ENCODE data around the gene GIGYF2.

GIGYF2 gene

GRCh38 chr2:232865165-232865564, 168.0 kb downstream of the GIGYF2 start:
- H3K4me3 ChIP-seq (ENCODE audit: low read depth, low read length) = no peak overlapping the region
- TF ChIP-seq, protein P1, sequence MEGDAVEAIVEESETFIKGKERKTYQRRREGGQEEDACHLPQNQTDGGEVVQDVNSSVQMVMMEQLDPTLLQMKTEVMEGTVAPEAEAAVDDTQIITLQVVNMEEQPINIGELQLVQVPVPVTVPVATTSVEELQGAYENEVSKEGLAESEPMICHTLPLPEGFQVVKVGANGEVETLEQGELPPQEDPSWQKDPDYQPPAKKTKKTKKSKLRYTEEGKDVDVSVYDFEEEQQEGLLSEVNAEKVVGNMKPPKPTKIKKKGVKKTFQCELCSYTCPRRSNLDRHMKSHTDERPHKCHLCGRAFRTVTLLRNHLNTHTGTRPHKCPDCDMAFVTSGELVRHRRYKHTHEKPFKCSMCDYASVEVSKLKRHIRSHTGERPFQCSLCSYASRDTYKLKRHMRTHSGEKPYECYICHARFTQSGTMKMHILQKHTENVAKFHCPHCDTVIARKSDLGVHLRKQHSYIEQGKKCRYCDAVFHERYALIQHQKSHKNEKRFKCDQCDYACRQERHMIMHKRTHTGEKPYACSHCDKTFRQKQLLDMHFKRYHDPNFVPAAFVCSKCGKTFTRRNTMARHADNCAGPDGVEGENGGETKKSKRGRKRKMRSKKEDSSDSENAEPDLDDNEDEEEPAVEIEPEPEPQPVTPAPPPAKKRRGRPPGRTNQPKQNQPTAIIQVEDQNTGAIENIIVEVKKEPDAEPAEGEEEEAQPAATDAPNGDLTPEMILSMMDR (IDR thresholded peaks at IDR 0.05; ENCODE audit: control insufficient read depth, extremely low read depth, insufficient read depth) = no peak
- DNase-seq (ENCODE audit: low read depth) = no peak

GRCh38 chr2:232866104-232866503, 169.0 kb downstream of the GIGYF2 start:
- no peak for DNase-seq (ENCODE audit: low read depth)
- H3K4me3 ChIP-seq (ENCODE audit: low read depth, low read length) = no peak overlapping the region
- TF ChIP-seq, protein P1 (IDR thresholded peaks at IDR 0.05; ENCODE audit: control insufficient read depth, extremely low read depth, insufficient read depth) = no peak

DNA sequence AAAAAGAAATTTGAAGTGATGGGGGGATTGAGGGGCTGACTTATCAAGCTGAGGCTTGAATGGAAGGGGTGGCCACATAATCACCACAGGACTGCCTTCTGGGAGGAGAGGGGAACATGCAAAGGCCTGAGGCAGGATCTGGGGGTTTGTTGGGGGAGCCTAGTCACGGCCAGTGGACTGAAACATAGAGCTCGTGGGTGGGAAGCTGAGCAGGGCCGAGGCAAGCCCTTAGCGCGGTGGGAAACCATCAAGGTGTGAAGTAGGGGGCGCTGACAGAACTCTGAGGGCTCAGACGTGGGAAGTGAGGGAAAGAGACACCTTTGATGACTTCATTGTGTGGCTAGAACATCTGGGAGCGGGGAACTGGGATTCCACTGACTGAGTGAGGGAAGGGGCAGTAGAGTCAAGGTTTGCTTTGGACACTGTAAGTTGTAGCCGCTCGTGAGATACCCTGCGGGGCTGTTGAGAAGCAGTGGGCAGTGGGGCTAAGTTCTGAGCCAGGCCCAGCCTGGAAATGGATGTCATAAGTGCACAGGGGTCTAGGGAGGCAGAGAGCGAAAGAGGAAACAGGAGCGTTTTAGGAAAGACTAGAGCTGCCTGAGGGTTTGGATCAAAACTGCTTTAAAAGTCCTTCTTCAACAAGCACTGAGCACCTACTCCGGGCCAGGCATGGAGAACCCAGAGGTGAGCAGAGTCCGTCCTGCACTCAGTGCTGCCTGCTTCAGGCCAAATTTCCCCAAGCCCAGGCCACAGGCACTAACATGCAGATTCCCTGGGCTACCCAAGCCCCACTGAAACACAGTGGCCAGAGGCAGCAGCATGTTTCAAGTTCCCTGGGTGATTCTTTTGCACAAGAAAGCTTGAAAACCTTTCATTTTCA, 172.2 kb downstream of the GIGYF2 start:
- no peak overlapping the region for H3K4me3 ChIP-seq (ENCODE audit: low read depth, low read length)
- DNase-seq (ENCODE audit: low read depth) = no peak
- TF ChIP-seq, protein P1 (IDR thresholded peaks at IDR 0.05; ENCODE audit: control insufficient read depth, extremely low read depth, insufficient read depth) = no peak

DNA sequence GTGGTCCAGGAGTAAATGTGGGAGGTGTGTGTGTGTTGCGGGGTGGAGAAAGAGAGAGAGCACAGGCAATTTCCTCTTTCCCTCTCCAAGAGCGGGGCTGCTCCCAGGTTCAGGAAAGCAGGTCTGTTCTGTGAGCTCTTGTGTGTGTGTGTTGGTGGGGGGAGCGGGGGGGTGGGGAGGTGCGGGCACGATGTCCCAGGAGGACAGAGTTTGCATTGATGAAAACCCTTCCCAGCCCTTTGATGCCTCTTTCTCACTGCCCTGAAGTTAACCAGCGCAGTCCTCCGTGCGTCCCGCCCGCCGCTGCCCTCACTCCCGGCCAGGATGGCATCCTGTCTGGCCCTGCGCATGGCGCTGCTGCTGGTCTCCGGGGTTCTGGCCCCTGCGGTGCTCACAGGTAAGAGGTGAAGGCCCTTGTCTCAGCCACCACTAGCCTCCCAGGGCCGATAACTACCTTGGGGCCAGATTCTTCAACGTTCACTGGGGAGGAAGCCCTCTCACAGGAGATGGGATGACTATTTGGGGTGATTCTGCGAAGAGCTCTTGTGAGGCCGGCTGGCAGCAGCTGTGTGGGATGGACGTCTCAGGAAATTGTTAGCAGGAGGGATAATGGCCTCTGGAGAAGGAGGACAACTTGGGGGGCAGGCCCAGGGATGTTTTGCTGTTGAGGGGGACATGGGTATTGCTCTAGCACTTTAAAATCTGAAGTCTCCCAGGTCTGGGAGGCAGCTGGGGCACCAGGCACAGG, 173.1 kb downstream of the GIGYF2 start, which contains the start of gene SNORC:
Gene SNORC (plus strand): TSS at position 247 of the 748 bp plus-strand sequence. CDS start 78 bp downstream, at position 325.
- H3K4me3 ChIP-seq (ENCODE audit: low read depth, low read length) = no peak within 1 kb of the TSS
- TF ChIP-seq, protein P1 (IDR thresholded peaks at IDR 0.05; ENCODE audit: control insufficient read depth, extremely low read depth, insufficient read depth) = no peak
- DNase-seq (ENCODE audit: low read depth) = no peak

DNA sequence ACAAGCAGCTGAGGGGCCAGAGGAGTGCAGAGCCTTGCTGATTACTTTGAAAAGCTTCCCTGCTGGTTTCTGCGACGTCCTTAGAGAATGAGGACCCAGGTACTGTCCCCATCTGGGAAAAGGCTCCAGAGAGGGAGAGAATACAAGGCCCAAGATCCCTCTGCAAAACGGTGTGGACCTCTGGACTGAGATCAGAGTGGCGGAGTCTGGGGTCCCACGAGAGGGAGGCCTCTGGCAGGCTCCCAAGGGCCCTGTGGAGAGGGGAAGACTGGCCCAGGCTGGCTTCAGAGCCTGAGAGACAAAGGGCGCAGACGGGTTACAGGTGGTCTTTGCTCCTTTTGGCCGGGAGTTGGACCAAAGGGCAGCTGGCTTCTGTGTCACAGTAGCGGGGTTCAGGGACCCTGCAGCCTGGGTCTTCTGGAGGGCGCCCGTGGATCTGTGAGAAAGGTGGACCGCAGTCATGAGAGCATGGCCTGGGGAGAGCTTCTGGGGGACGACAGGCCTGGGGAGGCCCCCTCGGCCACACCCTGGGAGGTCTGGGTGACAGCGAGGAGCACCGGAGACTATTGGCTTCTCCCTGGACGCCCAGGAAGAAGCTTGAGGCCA, 173.7 kb downstream of the GIGYF2 start:
- H3K4me3 ChIP-seq (ENCODE audit: low read depth, low read length) = no peak overlapping the region
- no peak for DNase-seq (ENCODE audit: low read depth)
- TF ChIP-seq, protein P1 (IDR thresholded peaks at IDR 0.05; ENCODE audit: control insufficient read depth, extremely low read depth, insufficient read depth) = no peak

DNA sequence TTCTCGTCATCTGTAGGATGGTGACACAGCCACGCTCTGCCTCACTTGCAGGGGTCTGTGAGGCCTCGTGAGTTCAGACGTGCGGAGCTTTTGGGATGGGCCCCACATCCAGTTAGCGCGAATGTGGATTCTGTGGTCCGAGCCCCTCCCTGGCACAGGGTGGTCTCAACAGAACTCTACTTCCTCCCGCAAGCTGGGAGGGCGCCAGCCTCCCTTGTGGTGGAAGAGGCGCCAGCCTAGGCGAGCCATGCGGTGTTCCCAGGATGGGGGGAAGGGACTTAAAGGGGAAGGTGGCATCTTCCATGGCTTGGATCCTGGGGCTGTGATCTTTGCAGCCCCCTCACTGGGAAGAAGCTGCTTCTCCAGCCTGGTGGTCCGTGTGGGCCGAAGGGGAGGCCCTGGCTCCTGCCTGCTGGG, 174.3 kb downstream of the GIGYF2 start:
- H3K4me3 ChIP-seq (ENCODE audit: low read depth, low read length) = no peak overlapping the region
- TF ChIP-seq, protein P1 (IDR thresholded peaks at IDR 0.05; ENCODE audit: control insufficient read depth, extremely low read depth, insufficient read depth) = no peak
- no peak for DNase-seq (ENCODE audit: low read depth)

Measured in LNCaP clone FGC (cell line).